ENCODE results near the gene STRBP.
A peak's percentile ranks its signal among the peaks of the same experiment; 100 is the strongest.
"Not testable (repeated sequence)": the region's sequence is repeated elsewhere in the genome, so short reads cannot be mapped to it uniquely, and the experiment has no call there.

The STRBP gene

GRCh38 chr9:123191260-123191659, 77.1 kb downstream of the STRBP start:
- no peak for DNase-seq (ENCODE audit: low spot score)

GRCh38 chr9:123187131-123187530, 81.3 kb downstream of the STRBP start:
- no peak for DNase-seq (ENCODE audit: low spot score)

GRCh38 chr9:123186029-123186428, 82.4 kb downstream of the STRBP start:
- not testable (repeated sequence) for DNase-seq (ENCODE audit: low spot score)

DNA sequence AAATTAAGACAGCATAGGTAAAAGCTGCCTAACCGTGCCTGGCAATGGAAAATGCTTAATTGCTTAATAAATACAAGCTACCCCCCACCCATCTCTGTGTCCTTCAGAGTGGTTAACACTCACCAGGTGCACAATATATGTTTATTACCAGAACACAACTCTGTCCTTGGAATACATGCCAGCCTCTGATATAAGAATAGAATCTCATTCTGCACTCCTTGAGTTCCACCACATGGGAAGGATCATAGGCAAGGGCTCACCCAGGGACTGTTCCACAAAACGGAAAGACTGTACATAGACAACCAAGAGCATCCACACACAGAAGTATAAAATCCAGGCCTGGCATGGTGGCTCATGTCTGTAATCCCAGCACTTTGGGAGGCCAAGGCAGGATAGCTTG, 91.4 kb downstream of the STRBP start:
- no peak for DNase-seq (ENCODE audit: low spot score)

GRCh38 chr9:123175854-123176629, 92.3 kb downstream of the STRBP start:
- no peak for DNase-seq (ENCODE audit: low spot score)

DNA sequence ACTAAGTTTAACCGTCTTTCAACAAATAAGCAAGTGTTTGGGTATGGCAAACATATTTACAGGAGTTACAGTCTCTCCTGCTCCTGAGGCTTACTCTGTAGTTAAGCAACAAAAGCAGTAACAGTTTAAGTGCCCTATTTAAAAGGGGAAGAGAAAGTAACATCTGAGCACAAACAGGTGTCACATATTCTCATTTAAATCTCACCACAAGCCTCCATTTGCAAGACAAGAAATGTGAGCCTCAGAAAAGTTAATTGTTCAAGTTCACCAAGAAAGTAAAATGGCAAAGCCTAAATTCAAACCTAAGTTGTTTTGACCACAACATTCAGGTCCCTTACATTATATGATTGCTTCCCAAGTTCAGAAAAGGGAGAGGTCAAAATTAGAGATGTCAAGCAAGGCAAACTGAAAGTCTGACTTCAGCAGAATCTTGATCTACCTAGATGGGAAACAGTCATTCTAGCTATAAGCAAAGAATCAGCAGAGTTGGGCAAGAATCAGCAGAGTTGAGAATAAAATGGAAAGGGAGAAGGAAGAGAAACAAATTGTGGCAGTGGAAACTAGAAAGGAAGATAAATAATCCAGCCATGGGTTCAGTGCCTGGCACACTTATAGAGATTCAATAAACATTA, 93.4 kb downstream of the STRBP start:
- DNase-seq (ENCODE audit: low spot score): no peak

DNA sequence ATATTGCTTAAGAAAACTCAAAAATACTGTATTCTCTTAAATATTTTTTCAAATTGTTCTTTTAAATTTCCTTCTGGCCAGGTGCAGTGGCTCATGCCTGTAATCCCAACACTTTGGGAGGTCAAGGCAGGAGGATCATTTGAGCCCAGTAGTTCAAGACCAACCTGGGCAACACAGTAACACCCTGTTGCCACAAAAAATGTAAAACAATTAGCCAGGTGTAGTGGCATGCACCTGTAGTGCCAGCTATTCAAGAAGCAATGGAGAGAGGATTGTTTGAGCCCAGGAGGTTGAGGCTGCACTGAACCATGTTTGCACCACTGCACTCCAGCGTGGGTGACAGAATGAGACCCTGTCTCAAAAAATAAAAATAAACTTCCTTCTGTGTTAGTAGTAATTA, 94.3 kb downstream of the STRBP start:
- no peak for DNase-seq (ENCODE audit: low spot score)

GRCh38 chr9:123169926-123170325, 98.5 kb downstream of the STRBP start:
- no peak for DNase-seq (ENCODE audit: low spot score)

DNA sequence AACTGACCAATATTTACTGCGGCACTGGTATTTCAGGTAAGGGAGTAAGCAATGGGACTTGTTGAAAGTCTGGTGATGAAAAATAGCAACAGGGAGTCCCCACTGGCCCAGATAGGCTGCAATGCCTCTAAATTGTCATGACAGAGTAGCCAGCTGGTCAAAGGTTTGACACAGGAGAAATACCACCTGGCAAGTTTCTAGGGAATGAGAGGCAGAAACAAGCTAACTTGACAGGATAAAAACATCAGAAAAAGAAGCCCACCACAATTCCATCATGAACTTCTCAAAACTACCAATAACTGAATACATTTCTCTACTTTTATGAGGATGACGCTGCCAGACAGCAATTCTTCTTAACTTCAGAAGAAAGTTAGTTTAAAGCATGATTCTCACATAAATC, 99.8 kb downstream of the STRBP start:
- no peak for DNase-seq (ENCODE audit: low spot score)

GRCh38 chr9:123167474-123167873, 100.9 kb downstream of the STRBP start:
- no peak for DNase-seq (ENCODE audit: low spot score)

DNA sequence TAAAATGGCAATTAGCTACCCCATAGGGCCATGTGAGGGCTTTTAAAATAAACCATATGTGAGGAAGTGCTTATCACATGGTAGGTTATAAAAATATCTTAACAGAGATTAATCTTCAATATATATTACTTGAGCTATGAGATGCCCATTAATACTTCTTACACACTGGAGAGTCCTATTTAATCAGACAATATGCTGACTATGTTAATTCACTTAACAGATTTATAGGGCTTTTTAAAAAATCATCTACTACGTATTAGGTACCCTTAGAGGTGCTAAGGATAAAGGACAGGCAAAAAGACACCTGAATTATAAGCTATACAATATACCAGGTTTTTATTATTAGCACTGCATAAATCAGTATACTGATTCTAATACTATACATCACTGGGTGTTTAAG, 102.6 kb downstream of the STRBP start:
- DNase-seq (ENCODE audit: low spot score): no peak

DNA sequence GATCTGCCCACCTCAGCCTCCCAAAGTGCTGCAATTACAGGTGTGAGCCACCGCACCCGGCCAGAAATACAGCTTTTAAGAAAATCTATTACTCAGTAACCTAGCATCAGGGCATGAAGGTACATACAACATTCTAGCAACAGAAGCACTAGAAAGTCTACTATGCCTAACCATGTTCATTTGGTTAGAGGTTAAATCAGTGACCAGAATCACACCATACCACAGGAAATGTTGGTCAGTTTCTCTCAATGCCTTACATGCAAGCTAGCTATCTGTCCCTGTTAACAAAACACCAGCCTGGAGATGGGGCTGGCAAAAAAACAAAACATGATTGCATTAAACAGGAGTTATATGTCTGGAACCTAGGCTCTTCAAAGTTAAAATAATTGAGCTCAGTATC, 104.1 kb downstream of the STRBP start:
- no peak for DNase-seq (ENCODE audit: low spot score)

DNA sequence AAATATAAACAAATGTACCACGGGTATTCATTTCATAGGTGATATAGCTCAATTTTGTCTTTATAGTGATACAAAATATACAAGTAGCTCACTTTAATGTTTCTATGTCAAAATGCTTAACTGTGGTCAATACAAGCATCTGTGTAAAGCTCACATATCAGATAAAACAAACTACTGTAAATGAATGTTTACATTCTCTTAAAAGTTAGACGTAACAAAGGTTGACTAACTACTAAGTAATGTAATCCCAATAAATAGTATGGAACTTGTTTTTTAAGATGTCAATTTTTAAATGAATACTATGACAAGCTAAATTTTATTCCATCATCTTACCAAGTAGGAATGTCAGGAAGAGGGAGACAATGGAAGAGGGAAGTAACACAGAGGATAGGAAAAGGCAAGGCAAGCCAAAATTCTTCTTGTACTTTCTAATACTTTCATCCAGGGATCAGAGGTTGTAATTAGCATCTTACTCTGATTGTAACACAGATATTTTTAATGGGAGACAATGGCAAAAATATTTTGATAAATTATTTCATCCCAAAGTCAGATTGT, 105.5 kb downstream of the STRBP start:
- no peak for DNase-seq (ENCODE audit: low spot score)

DNA sequence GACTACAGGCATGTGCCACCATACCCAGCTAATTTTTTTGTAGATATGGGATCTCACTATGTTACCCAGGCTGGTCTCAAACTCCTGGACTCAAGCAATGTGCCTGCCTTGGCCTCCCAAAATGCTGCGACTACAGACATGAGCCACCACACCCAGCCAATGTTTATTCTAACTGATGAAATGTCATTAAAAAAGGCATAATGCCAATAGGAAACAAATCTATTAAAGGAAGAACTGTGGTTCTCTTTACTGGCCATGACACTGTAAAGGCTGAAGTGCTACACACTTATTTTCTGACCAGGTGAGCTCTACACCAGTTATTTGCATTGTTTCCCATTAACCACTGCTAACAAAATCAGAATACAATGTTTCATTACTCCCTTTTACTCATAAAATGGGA, 106.0 kb downstream of the STRBP start:
- DNase-seq (ENCODE audit: low spot score): no peak

DNA sequence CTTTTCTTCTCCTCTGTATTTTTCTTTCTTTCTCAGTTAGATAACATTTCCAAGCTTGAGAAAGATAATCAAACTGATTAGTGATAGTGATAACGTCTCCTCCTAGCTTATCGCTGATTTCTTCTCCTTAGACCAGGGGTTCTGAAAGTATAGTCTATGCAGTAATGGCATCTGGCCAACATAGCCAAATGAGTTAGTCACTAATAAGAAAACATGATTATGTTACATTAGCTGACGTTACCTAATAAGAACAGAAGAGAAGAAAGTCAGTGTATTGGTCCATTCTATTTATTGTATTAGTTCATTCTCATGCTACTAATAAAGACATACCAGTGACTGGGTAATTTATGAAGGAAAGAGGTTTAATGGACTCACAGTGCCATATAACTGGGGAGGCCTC, 111.2 kb downstream of the STRBP start:
- DNase-seq (ENCODE audit: low spot score): no peak

DNA sequence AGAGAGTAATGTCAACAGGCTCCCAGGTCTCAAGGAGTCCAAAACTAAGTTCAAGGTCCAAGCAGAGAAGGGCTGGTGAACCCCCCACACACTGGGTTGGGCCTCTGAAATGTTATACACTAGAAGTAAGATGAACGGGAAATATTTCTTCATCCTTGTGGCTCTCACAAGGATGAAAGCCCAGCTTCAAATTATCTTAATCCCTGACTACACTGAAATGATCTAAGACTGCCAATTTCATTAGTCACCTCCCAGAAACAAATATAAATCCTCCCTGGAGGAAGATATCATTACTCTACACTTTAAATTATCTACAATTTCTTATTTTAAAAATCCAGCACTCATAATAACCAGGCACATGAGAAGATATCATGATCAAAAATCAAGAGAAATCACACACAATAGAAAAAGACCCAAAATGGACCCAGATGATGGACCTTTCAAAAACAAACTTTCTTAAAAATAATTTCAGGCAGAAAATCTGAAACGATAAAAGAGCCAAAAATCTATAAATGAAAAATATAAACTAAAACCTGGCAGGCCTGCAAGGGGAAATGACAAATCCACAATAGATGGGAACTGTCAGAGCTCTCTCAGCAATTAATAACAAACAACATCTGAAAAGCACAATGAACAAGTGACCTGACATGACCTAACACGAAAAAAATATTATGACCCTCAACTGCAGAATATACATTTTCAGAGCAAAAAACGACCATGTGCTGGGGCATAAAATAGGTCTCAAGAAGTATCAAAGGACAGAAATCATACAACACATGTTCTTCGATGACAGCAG, 117.5 kb downstream of the STRBP start:
- DNase-seq (ENCODE audit: low spot score): no peak

DNA sequence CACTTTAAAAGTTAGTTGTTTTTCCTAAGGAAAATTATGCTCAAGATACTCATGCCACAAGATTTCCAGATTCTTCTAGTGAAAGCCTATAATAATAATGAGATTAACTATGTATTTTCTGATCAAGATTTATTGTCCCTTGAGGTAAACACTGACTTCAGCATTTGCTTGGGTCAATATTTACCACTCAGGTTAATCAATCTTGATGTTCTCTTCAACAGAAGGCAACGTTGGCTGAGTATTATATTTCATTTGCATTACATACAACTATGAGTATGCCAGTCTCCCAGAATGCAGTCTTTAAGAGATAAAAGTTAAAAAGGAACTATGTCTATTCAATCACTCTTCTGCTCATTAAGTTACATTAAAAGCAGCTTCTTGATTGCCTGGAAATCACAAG, 119.3 kb downstream of the STRBP start:
- no peak for DNase-seq (ENCODE audit: low spot score)

DNA sequence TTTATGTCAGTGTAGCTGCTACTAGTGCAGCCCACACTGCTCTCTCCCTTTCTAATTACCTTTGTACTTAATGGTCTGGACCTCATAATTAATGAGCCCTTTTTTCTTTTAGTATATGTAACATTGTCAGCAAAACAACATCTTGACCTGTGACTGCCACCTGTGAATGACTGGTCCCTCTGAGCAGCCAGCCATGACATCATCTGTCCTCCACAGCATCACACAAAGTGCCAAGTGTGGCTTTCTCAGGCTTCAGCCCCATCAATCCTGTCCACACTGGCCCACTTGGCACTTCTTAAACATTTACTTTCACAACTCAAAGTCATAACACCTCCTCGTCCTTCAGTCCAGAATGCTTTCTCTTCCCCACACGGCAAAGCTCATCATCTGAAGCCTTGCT, 130.2 kb downstream of the STRBP start:
- no peak for DNase-seq (ENCODE audit: low spot score)

DNA sequence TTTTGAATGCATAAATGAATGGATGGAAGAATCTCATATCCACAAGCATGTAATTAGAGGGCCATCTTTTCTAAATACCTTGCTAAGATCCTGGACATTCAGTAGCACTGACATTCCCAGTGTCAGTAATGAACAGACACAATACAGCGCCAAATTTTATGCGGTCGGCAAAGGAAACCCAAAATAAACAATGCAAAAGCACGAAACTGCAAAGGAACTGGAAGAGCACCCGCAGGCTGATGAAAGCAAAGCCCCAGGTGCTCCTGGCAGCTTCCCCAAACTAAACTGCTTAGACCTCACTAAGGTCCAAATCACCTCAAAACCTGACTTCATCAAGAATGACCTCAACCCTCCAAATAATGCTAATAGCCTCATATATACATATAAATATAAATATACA, 133.0 kb downstream of the STRBP start:
- no peak for DNase-seq (ENCODE audit: low spot score)

GRCh38 chr9:123132696-123133095, 135.7 kb downstream of the STRBP start:
- DNase-seq (ENCODE audit: low spot score): no peak

GRCh38 chr9:123131993-123132392, 136.4 kb downstream of the STRBP start:
- no peak for DNase-seq (ENCODE audit: low spot score)

GRCh38 chr9:123131258-123131657, 137.1 kb downstream of the STRBP start:
- DNase-seq (ENCODE audit: low spot score): peak; percentile 64

GRCh38 chr9:123129423-123129822, 139.0 kb downstream of the STRBP start:
- no peak for DNase-seq (ENCODE audit: low spot score)
